ENCODE measurements around the gene HYLS1. TPM values are rescaled to one million over a fixed set of nuclear protein-coding genes. Genes with fewer than 3 reads are reported as not detected.
A peak's percentile ranks its signal among the peaks of the same experiment; 100 is the strongest.
"Not testable (repeated sequence)": the region's sequence is repeated elsewhere in the genome, so short reads cannot be mapped to it uniquely, and the experiment has no call there.

The HYLS1 gene
- total and polyA plus RNA-seq, 8 donors: 0.87 to 6.6 (median 2.9) TPM; not detected in 1

- Histone ChIP-seq H3K4me3 (no peak overlapping the region), H3K4me1 (no peaks in the 10 kb centered on the region), H3K9me3 (no peaks in the 10 kb centered on the region), H3K36me3 (no peaks in the 10 kb centered on the region), H3K27ac (no peak overlapping the region), H3K27me3 (peaks cover 0 to 18% (median 6%) of the 10 kb centered on the region in 3 donors)
- no peak for DNase-seq
- 76 to 82% (median 78%) methylated on average over 8 of the region's 8 CpGs for WGBS, 5 donors
- TF ChIP-seq POLR2A (IDR thresholded peaks at IDR 0.05): no peak
- TF ChIP-seq, protein P1, sequence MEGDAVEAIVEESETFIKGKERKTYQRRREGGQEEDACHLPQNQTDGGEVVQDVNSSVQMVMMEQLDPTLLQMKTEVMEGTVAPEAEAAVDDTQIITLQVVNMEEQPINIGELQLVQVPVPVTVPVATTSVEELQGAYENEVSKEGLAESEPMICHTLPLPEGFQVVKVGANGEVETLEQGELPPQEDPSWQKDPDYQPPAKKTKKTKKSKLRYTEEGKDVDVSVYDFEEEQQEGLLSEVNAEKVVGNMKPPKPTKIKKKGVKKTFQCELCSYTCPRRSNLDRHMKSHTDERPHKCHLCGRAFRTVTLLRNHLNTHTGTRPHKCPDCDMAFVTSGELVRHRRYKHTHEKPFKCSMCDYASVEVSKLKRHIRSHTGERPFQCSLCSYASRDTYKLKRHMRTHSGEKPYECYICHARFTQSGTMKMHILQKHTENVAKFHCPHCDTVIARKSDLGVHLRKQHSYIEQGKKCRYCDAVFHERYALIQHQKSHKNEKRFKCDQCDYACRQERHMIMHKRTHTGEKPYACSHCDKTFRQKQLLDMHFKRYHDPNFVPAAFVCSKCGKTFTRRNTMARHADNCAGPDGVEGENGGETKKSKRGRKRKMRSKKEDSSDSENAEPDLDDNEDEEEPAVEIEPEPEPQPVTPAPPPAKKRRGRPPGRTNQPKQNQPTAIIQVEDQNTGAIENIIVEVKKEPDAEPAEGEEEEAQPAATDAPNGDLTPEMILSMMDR (IDR thresholded peaks at IDR 0.05): no peak
- no peak for TF ChIP-seq EP300 (IDR thresholded peaks at IDR 0.05)
- TF ChIP-seq POLR2AphosphoS5 (IDR thresholded peaks at IDR 0.05): no peak
- intact Hi-C loops (cut with DNase I; ENCODE audit: low total_unique reads): no loop called here
Observed at GRCh38 chr11:125910226-125910849, 22.9 kb downstream of the HYLS1 start.

DNA sequence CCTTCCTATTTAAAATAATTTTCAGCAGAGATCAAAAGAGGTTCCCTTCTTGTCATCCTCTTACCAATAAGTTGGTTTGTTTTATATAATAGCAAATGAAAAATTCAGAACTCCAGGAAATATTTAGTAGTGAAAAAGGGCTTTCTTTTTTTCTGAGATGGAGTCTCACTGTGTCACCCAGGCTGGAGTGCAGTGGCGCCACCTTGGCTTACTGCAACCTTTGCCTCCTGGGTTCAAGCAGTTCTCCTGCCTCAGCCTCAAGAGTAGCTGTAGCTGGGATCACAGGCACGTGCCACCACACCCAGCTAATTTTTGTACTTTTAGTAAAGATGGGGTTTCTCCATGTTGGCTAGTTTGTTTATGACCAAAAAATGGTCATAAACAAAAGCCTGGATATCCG is 27.1 kb downstream of the HYLS1 start:
- peaks cover 0 to 26% (median 0%) of the 10 kb centered on the region in 3 donors for H3K27me3 ChIP-seq
- H3K36me3 ChIP-seq; intact Hi-C loops (cut with DNase I; ENCODE audit: low total_unique reads); H3K27ac ChIP-seq; H3K4me3 ChIP-seq; DNase-seq; H3K9me3 ChIP-seq: not testable (repeated sequence)
- H3K4me1 ChIP-seq: peaks cover 0 to 11% (median 5%) of the 10 kb centered on the region in 4 donors
- WGBS, 5 donors: 75 to 91% (median 79%) methylated on average over 3 of the region's 3 CpGs

DNA sequence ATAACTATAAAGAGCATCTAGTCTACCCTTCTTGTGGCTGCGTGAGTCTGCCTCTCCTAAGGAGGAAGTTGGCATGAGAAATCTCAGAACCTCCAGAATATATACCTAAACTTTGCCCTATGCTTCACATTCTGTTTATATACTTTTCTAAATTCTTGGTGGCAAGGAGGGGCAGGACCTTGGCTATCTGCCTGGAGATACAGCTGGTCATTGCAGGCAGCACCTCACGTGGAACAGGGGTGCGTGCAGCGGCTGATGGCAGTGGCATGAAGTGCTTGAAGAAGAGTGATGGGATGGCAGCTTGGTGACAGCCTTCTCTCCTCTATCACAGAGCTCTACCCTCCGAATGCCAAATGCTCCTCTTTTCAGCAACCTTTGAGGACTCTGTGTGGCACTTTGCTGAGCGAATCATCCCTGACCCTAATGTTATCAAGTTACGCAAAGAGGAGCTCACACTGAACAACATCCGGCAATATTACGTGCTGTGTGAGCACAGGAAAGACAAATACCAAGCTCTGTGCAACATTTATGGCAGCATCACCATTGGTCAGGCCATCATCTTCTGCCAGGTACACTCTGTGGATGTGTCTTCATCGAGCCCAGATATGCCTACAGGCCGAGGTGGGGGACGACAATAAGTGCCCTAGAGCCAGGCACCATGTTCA is 29.3 kb downstream of the HYLS1 start:
- Histone ChIP-seq H3K4me1 (peaks cover 0 to 11% (median 5%) of the 10 kb centered on the region in 4 donors), H3K27me3 (peaks cover 0 to 37% (median 0%) of the 10 kb centered on the region in 3 donors), H3K4me3 (no peak overlapping the region), H3K36me3 (no peaks in the 10 kb centered on the region), H3K27ac (no peak overlapping the region), H3K9me3 (no peaks in the 10 kb centered on the region)
- TF ChIP-seq, protein P1 (IDR thresholded peaks at IDR 0.05): no peak
- TF ChIP-seq POLR2AphosphoS5 (IDR thresholded peaks at IDR 0.05): peak in 1 of 3 donors; percentile 59
- WGBS, 5 donors: 45 to 61% (median 50%) methylated on average over 12 of the region's 12 CpGs
- intact Hi-C loops (cut with DNase I; ENCODE audit: low total_unique reads): no loop called here
- peak; percentile 64 to 65 for DNase-seq

DNA sequence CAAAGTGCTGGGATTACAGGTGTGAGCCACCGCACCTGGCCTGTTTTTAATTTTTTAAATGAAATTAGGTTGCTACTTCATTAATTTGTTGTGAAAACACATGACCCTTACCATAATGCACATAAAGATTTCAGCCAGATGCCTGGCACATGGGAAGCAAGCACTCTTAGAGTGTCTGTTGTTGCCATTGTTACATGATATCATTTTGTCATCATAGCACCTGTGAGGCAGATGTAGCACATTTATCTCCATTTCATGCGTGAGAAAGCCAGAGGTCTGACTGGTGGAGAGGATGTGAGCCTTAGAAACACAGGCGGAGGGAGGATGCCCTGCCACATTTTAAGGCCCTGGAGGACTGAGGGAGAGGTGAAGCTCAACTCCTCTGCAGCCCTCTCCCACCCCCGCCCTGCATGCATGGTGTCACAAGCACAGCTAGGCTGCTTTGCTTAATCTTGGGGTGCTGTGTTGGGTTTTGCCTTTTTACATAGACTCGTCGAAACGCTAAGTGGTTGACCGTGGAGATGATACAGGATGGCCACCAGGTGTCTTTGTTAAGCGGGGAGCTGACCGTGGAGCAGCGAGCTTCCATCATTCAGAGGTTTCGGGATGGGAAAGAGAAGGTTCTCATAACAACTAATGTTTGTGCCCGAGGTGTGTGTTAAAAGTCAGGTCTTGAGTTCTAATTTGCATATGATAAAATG is 30.8 kb downstream of the HYLS1 start:
- WGBS, 5 donors: 78 to 85% (median 83%) methylated on average over 13 of the region's 13 CpGs
- intact Hi-C loops (cut with DNase I; ENCODE audit: low total_unique reads): no loop called here
- no peak overlapping the region for H3K4me3 ChIP-seq

More for the DNA sequence above, 30.8 kb downstream of the HYLS1 start:
- Histone ChIP-seq H3K4me1 (peaks cover 0 to 11% (median 5%) of the 10 kb centered on the region in 4 donors), H3K27ac (no peak overlapping the region), H3K27me3 (peaks cover 0 to 43% (median 0%) of the 10 kb centered on the region in 3 donors), H3K9me3 (no peaks in the 10 kb centered on the region), H3K36me3 (no peaks in the 10 kb centered on the region)
- DNase-seq: no peak
- TF ChIP-seq POLR2AphosphoS5 (IDR thresholded peaks at IDR 0.05) (no peak), EP300 (IDR thresholded peaks at IDR 0.05) (no peak), POLR2A (IDR thresholded peaks at IDR 0.05) (no peak)
- TF ChIP-seq, protein P1 (IDR thresholded peaks at IDR 0.05): no peak
